B cell (primary cell): Measurements from ENCODE around the gene SLC5A10. TPM values are rescaled to one million over a fixed set of nuclear protein-coding genes. Genes with fewer than 3 reads are reported as not detected.

Source experiments
- ATAC-seq: fragments of 200-7000 bp; cut with Tn5 transposase; one replicate; pipeline ENCODE4 v1.10.0; 2021; ENCODE audit warnings: low read depth, mild to moderate bottlenecking, moderate number of reproducible peaks, moderate library complexity
- CTCF ChIA-PET: fragments of 350-600 bp; sonication (Branson Sonifier 250); formaldehyde crosslinking; loops from one replicate; lab custom pipeline; 2021; ENCODE audit warnings: antibody characterized with exemption, inconsistent platforms; lab: Charles Lee
- POLR2A ChIA-PET: fragments of 350-600 bp; sonication (Branson Sonifier 250); formaldehyde crosslinking; loops from one replicate; lab custom pipeline; 2021; ENCODE audit warnings: antibody characterized with exemption; lab: Charles Lee
- DNase-seq: peaks from one replicate; pipeline ENCODE4 v3.0.0; 2013
- H2AFZ ChIP-seq: 2 replicates; pipeline ENCODE4 v1.6.1; 2012; ENCODE audit warnings: mild to moderate bottlenecking, low read depth, low read length; ENCODE audit not compliant: insufficient read depth, poor library complexity, severe bottlenecking
- H3K27ac ChIP-seq, 2 donors: 1 replicate in 1 of 2; 2 replicates in 1 of 2; pipeline ENCODE4 v1.5.1; 2012 to 2013; ENCODE audit warnings: low read length in 2 of 2, mild to moderate bottlenecking in 2 of 2, moderate library complexity in 1 of 2
- H3K27me3 ChIP-seq, 4 experiments: fragments of 200-600 bp in 1 of 4; sonication (generic) in 1 of 4; replicated peaks in 1 of 4; 1 replicate in 2 of 4; 2 replicates in 2 of 4; pipeline versions ENCODE4 v1.6.1 to v1.7.0; 2013 to 2016; ENCODE audit warnings: low read length in 3 of 4, mild to moderate bottlenecking in 2 of 4, mixed read lengths in 1 of 4, moderate library complexity in 1 of 4; ENCODE audit not compliant: insufficient read depth in 4 of 4, control insufficient read depth in 3 of 4; ENCODE audit errors: control extremely low read depth in 1 of 4
- H3K36me3 ChIP-seq, 2 experiments: replicated peaks in 1 of 2; 1 replicate in 1 of 2; 2 replicates in 1 of 2; pipeline versions ENCODE4 v1.6.1 to v1.7.1; 2013; ENCODE audit warnings: low read length in 1 of 2; ENCODE audit not compliant: insufficient read depth in 2 of 2, control insufficient read depth in 1 of 2; ENCODE audit errors: control extremely low read depth in 1 of 2, extremely low read depth in 1 of 2
- H3K4me1 ChIP-seq, 2 donors: fragments of 200-600 bp in 1 of 2; sonication (generic) in 1 of 2; 1 replicate in 1 of 2; 2 replicates in 1 of 2; pipeline versions ENCODE4 v1.5.1 to v1.6.1; 2013 to 2017; ENCODE audit warnings: low read length in 2 of 2; ENCODE audit not compliant: control insufficient read depth in 2 of 2, insufficient read depth in 2 of 2
- H3K4me2 ChIP-seq: replicated peaks from 2 replicates; pipeline ENCODE3; 2012; ENCODE audit warnings: mild to moderate bottlenecking, low read depth, low read length; ENCODE audit not compliant: poor library complexity, severe bottlenecking
- H3K4me3 ChIP-seq, 5 experiments: fragments of 200-600 bp in 1 of 5; sonication (generic) in 1 of 5; 1 replicate in 3 of 5; 2 replicates in 2 of 5; pipeline versions ENCODE4 v1.5.1 to v1.7.0; 2011 to 2016; ENCODE audit warnings: low read length in 4 of 5, mild to moderate bottlenecking in 4 of 5, low read depth in 2 of 5, control low read depth in 1 of 5, moderate library complexity in 1 of 5; ENCODE audit not compliant: insufficient read depth in 1 of 5; ENCODE audit errors: control extremely low read depth in 1 of 5, extremely low read depth in 1 of 5
- H3K79me2 ChIP-seq: fragments of 200-600 bp; sonication (generic); one replicate; pipeline ENCODE4 v1.6.0; 2016; ENCODE audit warnings: low read length; ENCODE audit not compliant: control insufficient read depth, insufficient read depth
- H3K9ac ChIP-seq: fragments of 200-600 bp; sonication (generic); 2 replicates; pipeline ENCODE4 v1.6.1; 2017; ENCODE audit warnings: mild to moderate bottlenecking, low read length, moderate library complexity
- H3K9me3 ChIP-seq, 3 donors: one replicate each; pipeline versions ENCODE4 v1.6.1 to v1.7.1; 2013; ENCODE audit warnings: low read length in 2 of 3; ENCODE audit not compliant: control insufficient read depth in 2 of 3, insufficient read depth in 1 of 3; ENCODE audit errors: control extremely low read depth in 1 of 3
- H4K20me1 ChIP-seq: 2 replicates; pipeline ENCODE4 v1.6.0; 2012; ENCODE audit warnings: mild to moderate bottlenecking, low read length; ENCODE audit not compliant: insufficient read depth, control insufficient read depth, poor library complexity, severe bottlenecking
- H3K27ac Mint-ChIP-seq: one replicate; pipeline ENCODE4 v1.8.0; 2021; ENCODE audit warnings: mixed read lengths
- H3K27me3 Mint-ChIP-seq: one replicate; pipeline ENCODE4 v1.8.0; 2021; ENCODE audit warnings: mixed read lengths
- H3K4me1 Mint-ChIP-seq: one replicate; pipeline ENCODE4 v1.8.0; 2021; ENCODE audit warnings: mixed read lengths
- H3K4me3 Mint-ChIP-seq: one replicate; pipeline ENCODE4 v1.8.0; 2021; ENCODE audit warnings: mixed read lengths
- H3K9me3 Mint-ChIP-seq: one replicate; pipeline ENCODE4 v1.8.0; 2022; ENCODE audit warnings: mixed read lengths; ENCODE audit not compliant: insufficient read depth
- EZH2 ChIP-seq: IDR thresholded peaks from 2 replicates; pipeline ENCODE4 v1.6.1; 2012; ENCODE audit warnings: borderline replicate concordance, low read depth, mild to moderate bottlenecking, moderate library complexity, low read length; ENCODE audit not compliant: insufficient read depth, poor library complexity, severe bottlenecking
- WGBS: methylation state at CpG from one replicate; pipeline ENCODE4 v1.1.5; 2013; ENCODE audit warnings: missing lambda C conversion rate; ENCODE audit not compliant: insufficient coverage; 5-methylcytosine and 5-hydroxymethylcytosine counted together
- intact Hi-C: fragments of 100-400 bp; cut with micrococcal nuclease; formaldehyde crosslinking; loops from one replicate; pipeline ENCODE4 v1.10.0; 2022
- polyA plus RNA-seq: library from polyadenylated mRNA; depleted of rRNA; stranded (reverse); fragments of >200 nt; gene quantifications from 2 replicates; pipeline ENCODE4 v1.2.3, GENCODE V29; 2012
- total RNA-seq, 2 donors: library from RNA; stranded (reverse); fragments of 120-200 nt in 1 of 2; gene quantifications; 1 replicate in 1 of 2; 2 replicates in 1 of 2; pipeline versions ENCODE4 v1.2.3 to v1.2.4, GENCODE V29; 2013 to 2022
- TF ChIP-seq, protein P1 (sequence below): fragments of 200-600 bp; IDR thresholded peaks from one replicate; pipeline ENCODE4 v1.8.0; 2022; ENCODE audit warnings: antibody characterized with exemption, mild to moderate bottlenecking

The SLC5A10 gene
- total and polyA plus RNA-seq, 2 donors (not counting 1 experiment from before 2014, with no cell fraction given), result not detected

- no peaks in the 10 kb centered on the region for H3K4me1 ChIP-seq
- no peak for DNase-seq
- intact Hi-C loops, result no loop called here
- H3K9ac ChIP-seq, result no peak overlapping the region
- CTCF ChIA-PET, result interaction anchor here (0.9 kb wide), 1 partner anchor 62 kb away, joined by 6 read pairs; no protein-coding TSS in a partner anchor
- H3K4me3 ChIP-seq, result no peak overlapping the region
- no peak overlapping the region for H3K4me2 ChIP-seq
- Mint-ChIP-seq H3K4me3 (no peak overlapping the region), H3K27me3 (no peaks in the 10 kb centered on the region), H3K9me3 (no peaks in the 10 kb centered on the region), H3K4me1 (peaks cover 17% of the 10 kb centered on the region), H3K27ac (peak overlapping the region; percentile 38)
- no peak overlapping the region for H3K27ac ChIP-seq
- H3K9me3 ChIP-seq, result peaks cover 0 to 4% (median 0%) of the 10 kb centered on the region in 3 donors
- H4K20me1 ChIP-seq, result peaks cover 39% of the 10 kb centered on the region
- TF ChIP-seq EZH2, result no peak
- TF ChIP-seq, protein P1, sequence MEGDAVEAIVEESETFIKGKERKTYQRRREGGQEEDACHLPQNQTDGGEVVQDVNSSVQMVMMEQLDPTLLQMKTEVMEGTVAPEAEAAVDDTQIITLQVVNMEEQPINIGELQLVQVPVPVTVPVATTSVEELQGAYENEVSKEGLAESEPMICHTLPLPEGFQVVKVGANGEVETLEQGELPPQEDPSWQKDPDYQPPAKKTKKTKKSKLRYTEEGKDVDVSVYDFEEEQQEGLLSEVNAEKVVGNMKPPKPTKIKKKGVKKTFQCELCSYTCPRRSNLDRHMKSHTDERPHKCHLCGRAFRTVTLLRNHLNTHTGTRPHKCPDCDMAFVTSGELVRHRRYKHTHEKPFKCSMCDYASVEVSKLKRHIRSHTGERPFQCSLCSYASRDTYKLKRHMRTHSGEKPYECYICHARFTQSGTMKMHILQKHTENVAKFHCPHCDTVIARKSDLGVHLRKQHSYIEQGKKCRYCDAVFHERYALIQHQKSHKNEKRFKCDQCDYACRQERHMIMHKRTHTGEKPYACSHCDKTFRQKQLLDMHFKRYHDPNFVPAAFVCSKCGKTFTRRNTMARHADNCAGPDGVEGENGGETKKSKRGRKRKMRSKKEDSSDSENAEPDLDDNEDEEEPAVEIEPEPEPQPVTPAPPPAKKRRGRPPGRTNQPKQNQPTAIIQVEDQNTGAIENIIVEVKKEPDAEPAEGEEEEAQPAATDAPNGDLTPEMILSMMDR, result no peak
- H2AFZ ChIP-seq, result no peak overlapping the region
- H3K27me3 ChIP-seq, result no peaks in the 10 kb centered on the region
- POLR2A ChIA-PET, result interaction anchor here (1.1 kb wide), 1 partner anchor 55 kb away, joined by 3 read pairs; no protein-coding TSS in a partner anchor
- ATAC-seq, result no peak
- 100% methylated on average over 2 of the region's 6 CpGs for WGBS
- H3K79me2 ChIP-seq, result no peaks in the 10 kb centered on the region
- peaks cover 1 to 44% of the 10 kb centered on the region in 2 experiments for H3K36me3 ChIP-seq
Measured at GRCh38 chr17:19022747-19023146, 70.8 kb downstream of the SLC5A10 start.

DNA sequence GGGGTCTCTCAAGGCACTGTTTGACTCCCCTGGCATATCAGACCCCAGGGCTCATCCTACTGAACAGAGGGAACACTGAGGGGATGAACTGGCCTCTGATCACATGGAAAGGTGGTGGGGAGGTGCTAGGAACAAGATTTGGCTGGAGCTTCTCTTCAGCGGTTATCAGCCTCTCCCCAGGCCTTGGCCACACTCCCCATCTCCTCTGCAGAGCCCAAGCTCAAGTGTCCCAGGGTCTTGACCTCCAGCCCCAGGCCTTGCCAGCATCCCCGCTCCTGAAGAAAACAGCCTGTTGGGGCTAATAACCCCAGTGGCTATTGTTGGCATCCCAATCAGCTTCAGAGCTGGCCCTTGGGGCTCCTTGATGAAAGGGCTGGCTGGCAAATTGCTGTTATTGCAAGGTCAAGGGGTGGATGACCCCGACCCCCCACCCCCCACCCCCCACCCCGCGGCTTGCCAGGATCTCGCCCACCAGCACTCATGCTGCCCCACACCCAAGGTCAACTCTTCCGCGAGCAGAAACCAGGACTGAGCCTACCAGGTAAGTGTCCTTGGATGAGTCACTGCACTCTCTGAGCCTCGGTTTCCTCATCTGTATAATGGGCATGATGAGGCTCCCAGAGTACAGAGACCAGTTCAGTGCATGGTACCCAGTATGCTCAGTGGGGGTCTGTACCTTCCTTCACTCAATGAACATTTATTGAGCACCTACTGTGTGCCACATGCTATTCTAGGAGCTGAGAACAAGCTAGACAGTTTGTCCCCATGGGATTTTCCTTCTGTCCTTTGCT lies 71.4 kb downstream of the SLC5A10 start:
- no peak overlapping the region for H2AFZ ChIP-seq
- H3K27ac ChIP-seq, result no peak overlapping the region
- no peaks in the 10 kb centered on the region for H3K27me3 ChIP-seq
- H3K79me2 ChIP-seq, result no peaks in the 10 kb centered on the region
- peaks cover 1 to 44% of the 10 kb centered on the region in 2 experiments for H3K36me3 ChIP-seq
- no peaks in the 10 kb centered on the region for H3K27me3 Mint-ChIP-seq
- H3K4me1 Mint-ChIP-seq, result peaks cover 16% of the 10 kb centered on the region
- 89% methylated on average over 6 of the region's 9 CpGs for WGBS
- intact Hi-C loops, result no loop called here
- H3K4me1 ChIP-seq, result no peaks in the 10 kb centered on the region
- no peak overlapping the region for H3K4me3 ChIP-seq
- H3K9me3 Mint-ChIP-seq, result no peaks in the 10 kb centered on the region
- CTCF ChIA-PET, result interaction anchor here (0.9 to 2.0 kb wide), 2 partner anchors 62 kb away, joined by 4 to 6 read pairs; no protein-coding TSS in a partner anchor
- H3K4me3 Mint-ChIP-seq, result no peak overlapping the region
- no peak overlapping the region for H3K9ac ChIP-seq
- POLR2A ChIA-PET, result no interaction called here
- peaks cover 0 to 4% (median 0%) of the 10 kb centered on the region in 3 donors for H3K9me3 ChIP-seq
- no peak for ATAC-seq
- no peak overlapping the region for H3K4me2 ChIP-seq
- no peak for TF ChIP-seq EZH2
- TF ChIP-seq, protein P1, result no peak
- no peak for DNase-seq
- H4K20me1 ChIP-seq, result peaks cover 39% of the 10 kb centered on the region
- H3K27ac Mint-ChIP-seq, result peak overlapping the region; percentile 20
